HepG2 (cell line): ENCODE measurements around the gene LILRB2. TPM values are rescaled to one million over a fixed set of nuclear protein-coding genes. Genes with fewer than 3 reads are reported as not detected.
"Not testable (repeated sequence)": the region's sequence is repeated elsewhere in the genome, so short reads cannot be mapped to it uniquely, and the experiment has no call there.

ENCODE experiments used
- ATAC-seq: fragments of 200-7000 bp; cut with Tn5 transposase; 3 replicates; pipeline ENCODE4 v1.9.1; 2020; ENCODE audit warnings: mild to moderate bottlenecking, moderate library complexity
- BruUV-seq: library from RNA; stranded (reverse); fragments of 400-500 nt; replicated peaks from 2 replicates; lab custom pipeline; 2021; lab: Mats Ljungman, UMichigan
- CTCF ChIA-PET: fragments of 300-600 bp; formaldehyde crosslinking; extraction: SDS; loops from one replicate; lab custom pipeline; 2021; ENCODE audit warnings: low total read pairs, inconsistent platforms, low intra/inter-chr PET ratio; lab: Yijun Ruan, JAX
- POLR2A ChIA-PET: fragments of 350-600 bp; sonication (Branson Sonifier 250); formaldehyde crosslinking; loops from one replicate; lab custom pipeline; 2020; ENCODE audit warnings: antibody characterized with exemption, inconsistent platforms; lab: Yijun Ruan, JAX
- DNase-seq: peaks from one replicate; pipeline ENCODE4 v3.0.0-alpha.2; 2015; ENCODE audit warnings: low spot score
- FAIRE-seq: peaks from 3 replicates; lab custom pipeline; 2011; peaks lifted over from hg19 to GRCh38; lab: Jason Lieb, UNC
- H2AFZ ChIP-seq: one replicate; pipeline ENCODE4 v1.6.1; 2011; ENCODE audit warnings: low read length, inconsistent platforms
- H3K27ac ChIP-seq: fragments of 300-600 bp; 3 replicates; pipeline ENCODE4 v1.8.0; 2011; ENCODE audit warnings: mixed run types, mild to moderate bottlenecking, mixed read lengths, low read length, inconsistent platforms; ENCODE audit not compliant: insufficient read depth; ENCODE audit errors: extremely low read length
- H3K27me3 ChIP-seq, 2 experiments: fragments of 200-600 bp in 1 of 2; 2 replicates in 1 of 2; 3 replicates in 1 of 2; pipeline versions ENCODE4 v1.6.0 to v1.8.0; 2011; ENCODE audit warnings: low read length in 2 of 2, mild to moderate bottlenecking in 2 of 2, moderate library complexity in 2 of 2, inconsistent platforms in 1 of 2; ENCODE audit not compliant: insufficient read depth in 2 of 2, control insufficient read depth in 1 of 2
- H3K36me3 ChIP-seq, 2 experiments: fragments of 200-600 bp in 1 of 2; replicated peaks in 1 of 2; 2 replicates in 1 of 2; 3 replicates in 1 of 2; pipeline versions ENCODE4 v1.5.1 to v1.8.0; 2011; ENCODE audit warnings: low read length in 2 of 2, inconsistent platforms in 1 of 2; ENCODE audit not compliant: insufficient read depth in 2 of 2, control insufficient read depth in 1 of 2
- H3K4me1 ChIP-seq: 2 replicates; pipeline ENCODE4 v1.5.1; 2012; ENCODE audit warnings: low read length, inconsistent platforms; ENCODE audit not compliant: insufficient read depth
- H3K4me2 ChIP-seq: 2 replicates; pipeline ENCODE4 v1.6.0; 2011; ENCODE audit warnings: low read depth, low read length, inconsistent platforms
- H3K4me3 ChIP-seq, 3 experiments: fragments of 200-600 bp in 1 of 3; sonication (generic), shearing (Covaris generic) in 1 of 3; replicated peaks in 1 of 3; 2 replicates each; pipeline ENCODE4 v1.5.1; 2011 to 2016; ENCODE audit warnings: low read length in 3 of 3, inconsistent platforms in 2 of 3, low read depth in 2 of 3, mild to moderate bottlenecking in 2 of 3, control low read depth in 1 of 3, mixed read lengths in 1 of 3; ENCODE audit not compliant: insufficient read depth in 1 of 3
- H3K79me2 ChIP-seq: one replicate; pipeline ENCODE4 v1.6.1; 2011; ENCODE audit warnings: low read length, inconsistent platforms; ENCODE audit not compliant: insufficient read depth
- H3K9ac ChIP-seq: 2 replicates; pipeline ENCODE4 v1.6.0; 2011; ENCODE audit warnings: mild to moderate bottlenecking, low read depth, low read length, inconsistent platforms; ENCODE audit not compliant: insufficient read depth
- H3K9me3 ChIP-seq: 2 replicates; pipeline ENCODE4 v1.5.1; 2012; ENCODE audit warnings: mild to moderate bottlenecking, low read length
- H4K20me1 ChIP-seq: 2 replicates; pipeline ENCODE4 v1.6.0; 2011; ENCODE audit warnings: inconsistent platforms, mild to moderate bottlenecking, low read length, moderate library complexity; ENCODE audit not compliant: insufficient read depth
- WGBS: methylation state at CpG from one replicate; pipeline ENCODE4 v1.1.6; 2017; ENCODE audit warnings: low lambda C conversion rate; 5-methylcytosine and 5-hydroxymethylcytosine counted together
- in situ Hi-C: cut with HindIII; loops from 2 replicates; pipeline ENCODE4 v1.10.0; 2017; ENCODE audit warnings: low pct_unique_long_range_greater_than_20kb; ENCODE audit not compliant: extremely low pct_ligation_motif_present
- intact Hi-C: fragments of 100-400 bp; cut with micrococcal nuclease; formaldehyde crosslinking; loops from one replicate; pipeline ENCODE4 v1.10.0; 2022; ENCODE audit not compliant: unreplicated experiment
- polyA plus RNA-seq, 8 experiments: library from polyadenylated mRNA; depleted of rRNA in 3 of 8; stranded (reverse) in 7 of 8; unstranded in 1 of 8; fragments of >200 nt; fragmentation: Illumina TruSeq in 4 of 8; extraction: Trizol in 4 of 8; gene quantifications; 2 replicates each; pipeline versions ENCODE4 v1.2.1 to v1.2.3, GENCODE V29; 2011 to 2016; ENCODE audit warnings: low read depth in 4 of 8, missing spikeins in 1 of 8, mixed read lengths in 1 of 8; ENCODE audit not compliant: insufficient read depth in 1 of 8
- total RNA-seq, 5 experiments: library from RNA; depleted of rRNA; stranded (reverse); fragments of >200 nt; fragmentation: Illumina TruSeq; extraction: Trizol; gene quantifications; 2 replicates each; pipeline ENCODE4 v1.2.3, GENCODE V29; 2016; ENCODE audit warnings: low read depth in 1 of 5

LILRB2 gene
- total and polyA plus RNA-seq, 2 of the 13 experiments (the other 11 are each of a cell fraction or from before 2014, with no cell fraction given): not detected

- H3K9ac ChIP-seq, H3K4me3 ChIP-seq, H3K79me2 ChIP-seq, in situ Hi-C loops, H3K4me1 ChIP-seq, H4K20me1 ChIP-seq, FAIRE-seq, intact Hi-C loops, H3K4me2 ChIP-seq, POLR2A ChIA-PET, DNase-seq, H3K27ac ChIP-seq, H3K36me3 ChIP-seq, CTCF ChIA-PET, ATAC-seq, H2AFZ ChIP-seq, BruUV-seq, H3K9me3 ChIP-seq: not testable (repeated sequence)
- WGBS: 0% methylated on average over 2 of the region's 5 CpGs
- peaks cover 1 to 42% of the 10 kb centered on the region in 2 experiments for H3K27me3 ChIP-seq
Measured at GRCh38 chr19:54281729-54282075, 792 bp upstream of the LILRB2 start.

DNA sequence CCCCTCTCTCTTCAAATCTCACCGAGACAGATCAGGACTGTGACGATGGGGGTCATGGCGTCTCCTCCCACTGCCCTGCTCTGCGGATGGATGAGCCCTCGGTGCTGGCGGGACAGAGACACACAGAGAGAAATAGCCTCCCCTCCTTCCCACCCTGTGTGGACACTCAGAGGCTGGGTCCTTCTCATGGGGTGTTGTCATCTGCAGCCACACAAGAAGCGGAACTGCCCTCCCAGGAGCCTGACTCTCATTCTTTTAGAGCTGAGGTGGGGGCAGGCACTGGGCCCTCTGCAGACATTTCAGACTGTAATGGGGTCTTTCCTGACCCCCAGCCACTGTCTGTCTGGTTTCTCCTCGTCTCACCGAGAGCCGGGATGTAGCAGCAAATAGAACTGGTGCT is 469 bp downstream of the LILRB2 start:
- DNase-seq, H3K4me1 ChIP-seq, BruUV-seq, FAIRE-seq, H2AFZ ChIP-seq, POLR2A ChIA-PET, H3K79me2 ChIP-seq, in situ Hi-C loops, H3K9me3 ChIP-seq, H3K9ac ChIP-seq, ATAC-seq, H3K4me2 ChIP-seq, H3K27ac ChIP-seq, H3K4me3 ChIP-seq, CTCF ChIA-PET, H3K36me3 ChIP-seq, H4K20me1 ChIP-seq, intact Hi-C loops: not testable (repeated sequence)
- 38% methylated on average over 4 of the region's 10 CpGs for WGBS
- H3K27me3 ChIP-seq: peaks cover 4 to 48% of the 10 kb centered on the region in 2 experiments

GRCh38 chr19:54280025-54280424 is 885 bp downstream of the LILRB2 start:
- in situ Hi-C loops: not testable (repeated sequence)

More at GRCh38 chr19:54280025-54280424, 885 bp downstream of the LILRB2 start:
- H3K79me2 ChIP-seq, H3K9ac ChIP-seq, DNase-seq, H3K27ac ChIP-seq, H3K4me3 ChIP-seq, FAIRE-seq, H2AFZ ChIP-seq, POLR2A ChIA-PET, CTCF ChIA-PET, H3K9me3 ChIP-seq, BruUV-seq, H3K4me2 ChIP-seq, ATAC-seq, H3K36me3 ChIP-seq, H3K4me1 ChIP-seq, H4K20me1 ChIP-seq, intact Hi-C loops: not testable (repeated sequence)
- H3K27me3 ChIP-seq: peaks cover 4 to 48% of the 10 kb centered on the region in 2 experiments
- WGBS: no CpG with 5 or more reads among the region's 4 CpGs
